Endothelial cell of umbilical vein (primary cell): Measurements from ENCODE around the gene FOXK1.

Source experiments
- CTCF ChIP-seq, 2 donors: IDR thresholded peaks; 1 replicate in 1 of 2; 2 replicates in 1 of 2; pipeline ENCODE4 v1.5.1; 2011; ENCODE audit warnings: low read length in 2 of 2, mild to moderate bottlenecking in 2 of 2, moderate library complexity in 2 of 2, control low read depth in 1 of 2, inconsistent platforms in 1 of 2, low read depth in 1 of 2; ENCODE audit not compliant: insufficient read depth in 1 of 2; ENCODE audit errors: extremely low read depth in 1 of 2
- JUN ChIP-seq: IDR thresholded peaks from 2 replicates; pipeline ENCODE4 v1.6.1; 2011; ENCODE audit warnings: borderline replicate concordance, low read depth; ENCODE audit not compliant: insufficient read length, insufficient read depth
- MAX ChIP-seq: IDR thresholded peaks from 2 replicates; pipeline ENCODE4 v1.6.1; 2011; ENCODE audit not compliant: insufficient read depth, insufficient read length
- MYC ChIP-seq: IDR thresholded peaks from one replicate; pipeline ENCODE4 v1.6.1; 2011; ENCODE audit warnings: mild to moderate bottlenecking, low read depth, low read length
- POLR2A ChIP-seq: IDR thresholded peaks from 2 replicates; pipeline ENCODE4 v1.6.1; 2012; ENCODE audit warnings: low read depth, mild to moderate bottlenecking, control low read depth, low read length
- POLR2AphosphoS5 ChIP-seq: IDR thresholded peaks from 2 replicates; pipeline ENCODE4 v1.6.1; 2012; ENCODE audit warnings: low read depth, mild to moderate bottlenecking, control low read depth, low read length, moderate library complexity; ENCODE audit not compliant: insufficient read depth

- TF ChIP-seq CTCF (IDR thresholded peaks at IDR 0.05; ENCODE audit: extremely low read depth in 1 of 2, insufficient read depth in 1 of 2, low read depth in 1 of 2, low read length in 2 of 2) = no peak
- no peak for TF ChIP-seq POLR2A
- TF ChIP-seq MYC = no peak
- no peak for TF ChIP-seq POLR2AphosphoS5
- no peak for TF ChIP-seq MAX
- no peak for TF ChIP-seq JUN
Observed at GRCh38 chr7:4775848-4776623, 93.9 kb downstream of the FOXK1 start.
